KOPT-K1 (cell line): ENCODE measurements around the gene FKBP5.

ENCODE experiments used
- H3K27ac ChIP-seq: fragments of 200-600 bp; sonication (generic); 2 replicates; pipeline ENCODE4 v1.5.1; 2016; ENCODE audit warnings: antibody characterized with exemption, mild to moderate bottlenecking, low read depth, low read length; ENCODE audit not compliant: poor library complexity, severe bottlenecking
- H3K36me3 ChIP-seq: fragments of 200-600 bp; sonication (generic); 2 replicates; pipeline ENCODE4 v1.5.1; 2017; ENCODE audit warnings: antibody characterized with exemption, mild to moderate bottlenecking, low read length, moderate library complexity; ENCODE audit not compliant: insufficient read depth
- H3K9me3 ChIP-seq: fragments of 200-600 bp; sonication (generic); 2 replicates; pipeline ENCODE4 v1.5.1; 2017; ENCODE audit warnings: antibody characterized with exemption, low read length, mild to moderate bottlenecking; ENCODE audit not compliant: insufficient read depth, poor library complexity, severe bottlenecking

FKBP5 gene

GRCh38 chr6:35524380-35525020, 164.2 kb downstream of the FKBP5 start:
- H3K27ac ChIP-seq: no peak overlapping the region
- no peaks in the 10 kb centered on the region for H3K36me3 ChIP-seq
- H3K9me3 ChIP-seq: no peaks in the 10 kb centered on the region
